Cardiac muscle cell (in vitro differentiated cells and primary cell): Measurements from ENCODE around the gene MLN. TPM values are rescaled to one million over a fixed set of nuclear protein-coding genes. Genes with fewer than 3 reads are reported as not detected.

Experiments
- DNase-seq, 2 donors: peaks; one replicate each; pipeline versions ENCODE4 v3.0.0 to v3.0.0-alpha.2; 2010 to 2017; ENCODE audit warnings: low read depth in 1 of 2, low spot score in 1 of 2
- H3K27ac ChIP-seq: fragments of 200-600 bp; sonication (generic); 2 replicates; pipeline ENCODE4 v1.5.1; 2016
- H3K27me3 ChIP-seq: fragments of 200-600 bp; sonication (generic); 2 replicates; pipeline ENCODE4 v1.6.0; 2016; ENCODE audit warnings: control low read depth
- H3K36me3 ChIP-seq: fragments of 200-600 bp; sonication (generic); 2 replicates; pipeline ENCODE4 v1.5.1; 2016; ENCODE audit warnings: control low read depth
- H3K4me1 ChIP-seq: fragments of 200-600 bp; sonication (generic); 2 replicates; pipeline ENCODE4 v1.8.1; 2017; ENCODE audit warnings: low read depth, mild to moderate bottlenecking, mixed run types
- H3K4me3 ChIP-seq: fragments of 200-600 bp; sonication (generic); 2 replicates; pipeline ENCODE4 v1.5.1; 2016; ENCODE audit warnings: mild to moderate bottlenecking
- H3K9me3 ChIP-seq: fragments of 200-600 bp; sonication (generic); 2 replicates; pipeline ENCODE4 v1.5.1; 2017; ENCODE audit warnings: low read depth, mild to moderate bottlenecking, control low read depth
- polyA plus RNA-seq: library from polyadenylated mRNA; unstranded; fragments of >200 nt; fragmentation: Nextera tagmentation; extraction: Ambion mirVana; gene quantifications from 2 replicates; pipeline ENCODE4 v1.2.1, GENCODE V29; 2016
- total RNA-seq: library from RNA; depleted of rRNA; stranded (reverse); fragments of >200 nt; gene quantifications from 2 replicates; pipeline ENCODE4 v1.2.3, GENCODE V29; 2016
- TF ChIP-seq, protein P1 (sequence below): IDR thresholded peaks from 2 replicates; pipeline ENCODE4 v1.5.1; 2012; ENCODE audit warnings: low read depth, mild to moderate bottlenecking, low read length

Gene MLN
- total and polyA plus RNA-seq, 2 experiments from 2014 or later, result 0.55 TPM; not detected in 1

DNA sequence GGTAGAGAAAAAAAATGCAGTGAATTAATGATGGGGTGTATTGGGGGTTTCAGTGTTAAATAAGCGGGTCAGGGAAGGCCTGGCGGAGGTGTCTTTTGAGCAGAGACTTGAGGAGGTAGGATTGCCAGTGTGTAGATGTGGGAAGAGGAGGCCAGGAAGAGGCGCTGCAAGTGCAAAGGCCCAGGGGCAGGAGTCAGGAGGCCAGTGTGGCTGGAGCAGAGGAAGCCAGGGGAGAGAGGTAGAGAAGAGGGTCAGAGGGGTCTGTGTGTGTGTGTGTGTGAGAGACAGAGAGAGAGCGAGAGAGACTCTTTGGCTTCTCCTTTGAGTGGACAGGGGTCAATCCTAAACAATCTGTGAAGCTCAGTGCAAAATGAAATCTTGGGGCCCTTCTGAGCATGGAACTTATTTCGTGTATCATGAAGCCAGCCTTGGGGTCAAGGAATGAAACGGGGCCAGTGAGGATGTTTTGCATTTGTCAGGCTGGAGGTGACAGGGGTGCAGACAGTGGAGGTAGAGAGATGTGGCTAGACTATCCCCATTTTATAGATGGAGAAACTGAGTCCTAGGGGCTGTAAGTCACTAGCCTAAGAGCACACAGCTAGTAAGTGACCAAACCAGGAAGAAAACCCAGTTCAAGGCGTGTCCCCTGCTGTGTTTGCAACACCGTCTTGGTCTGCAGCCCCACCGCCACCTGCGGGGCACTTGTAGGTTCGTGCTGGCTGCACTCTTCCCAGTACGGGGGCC lies 47.4 kb downstream of the MLN start:
- no peak overlapping the region for H3K27ac ChIP-seq
- TF ChIP-seq, protein P1, sequence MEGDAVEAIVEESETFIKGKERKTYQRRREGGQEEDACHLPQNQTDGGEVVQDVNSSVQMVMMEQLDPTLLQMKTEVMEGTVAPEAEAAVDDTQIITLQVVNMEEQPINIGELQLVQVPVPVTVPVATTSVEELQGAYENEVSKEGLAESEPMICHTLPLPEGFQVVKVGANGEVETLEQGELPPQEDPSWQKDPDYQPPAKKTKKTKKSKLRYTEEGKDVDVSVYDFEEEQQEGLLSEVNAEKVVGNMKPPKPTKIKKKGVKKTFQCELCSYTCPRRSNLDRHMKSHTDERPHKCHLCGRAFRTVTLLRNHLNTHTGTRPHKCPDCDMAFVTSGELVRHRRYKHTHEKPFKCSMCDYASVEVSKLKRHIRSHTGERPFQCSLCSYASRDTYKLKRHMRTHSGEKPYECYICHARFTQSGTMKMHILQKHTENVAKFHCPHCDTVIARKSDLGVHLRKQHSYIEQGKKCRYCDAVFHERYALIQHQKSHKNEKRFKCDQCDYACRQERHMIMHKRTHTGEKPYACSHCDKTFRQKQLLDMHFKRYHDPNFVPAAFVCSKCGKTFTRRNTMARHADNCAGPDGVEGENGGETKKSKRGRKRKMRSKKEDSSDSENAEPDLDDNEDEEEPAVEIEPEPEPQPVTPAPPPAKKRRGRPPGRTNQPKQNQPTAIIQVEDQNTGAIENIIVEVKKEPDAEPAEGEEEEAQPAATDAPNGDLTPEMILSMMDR, result no peak
- H3K27me3 ChIP-seq, result no peaks in the 10 kb centered on the region
- no peaks in the 10 kb centered on the region for H3K9me3 ChIP-seq
- H3K4me3 ChIP-seq, result no peak overlapping the region
- DNase-seq, result no peak
- no peaks in the 10 kb centered on the region for H3K36me3 ChIP-seq
- peaks cover 23% of the 10 kb centered on the region for H3K4me1 ChIP-seq

- no peaks in the 10 kb centered on the region for H3K9me3 ChIP-seq
- H3K4me1 ChIP-seq, result peaks cover 27% of the 10 kb centered on the region
- no peak overlapping the region for H3K27ac ChIP-seq
- DNase-seq, result no peak
- TF ChIP-seq, protein P1, result no peak
- no peaks in the 10 kb centered on the region for H3K27me3 ChIP-seq
- no peaks in the 10 kb centered on the region for H3K36me3 ChIP-seq
- H3K4me3 ChIP-seq, result no peak overlapping the region
Measured at GRCh38 chr6:33755070-33755869, 48.5 kb downstream of the MLN start.

DNA sequence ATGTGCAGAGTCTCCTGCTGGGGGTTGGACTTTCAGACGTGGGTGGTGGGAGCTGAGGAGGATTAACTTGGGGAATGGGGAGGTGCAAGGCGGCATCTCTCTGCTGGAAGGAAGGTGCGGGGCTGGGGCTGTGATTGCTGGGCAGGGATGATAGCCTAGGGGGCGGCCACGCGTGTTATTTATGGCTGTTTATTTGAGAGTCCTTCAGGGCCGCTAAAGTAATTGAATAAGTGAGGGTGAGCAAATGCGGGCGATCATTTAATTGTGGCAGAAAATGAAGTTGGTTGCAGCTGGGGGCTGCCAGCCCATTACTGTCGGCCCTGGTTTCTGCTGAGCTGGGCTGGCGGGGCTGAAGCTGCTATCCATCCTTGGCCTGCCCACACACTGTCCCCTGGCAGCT lies 49.6 kb downstream of the MLN start:
- H3K27me3 ChIP-seq, result no peaks in the 10 kb centered on the region
- no peaks in the 10 kb centered on the region for H3K36me3 ChIP-seq
- H3K27ac ChIP-seq, result no peak overlapping the region
- no peak overlapping the region for H3K4me3 ChIP-seq
- TF ChIP-seq, protein P1, result no peak
- no peak for DNase-seq
- peaks cover 24% of the 10 kb centered on the region for H3K4me1 ChIP-seq
- H3K9me3 ChIP-seq, result no peaks in the 10 kb centered on the region

- TF ChIP-seq, protein P1, result no peak
- Histone ChIP-seq H3K4me1 (peaks cover 31% of the 10 kb centered on the region), H3K27ac (peak overlapping the region; percentile 77), H3K27me3 (no peaks in the 10 kb centered on the region), H3K36me3 (no peaks in the 10 kb centered on the region), H3K4me3 (no peak overlapping the region), H3K9me3 (no peaks in the 10 kb centered on the region)
- DNase-seq, result no peak
Measured at GRCh38 chr6:33752646-33753015, 51.2 kb downstream of the MLN start.

DNA sequence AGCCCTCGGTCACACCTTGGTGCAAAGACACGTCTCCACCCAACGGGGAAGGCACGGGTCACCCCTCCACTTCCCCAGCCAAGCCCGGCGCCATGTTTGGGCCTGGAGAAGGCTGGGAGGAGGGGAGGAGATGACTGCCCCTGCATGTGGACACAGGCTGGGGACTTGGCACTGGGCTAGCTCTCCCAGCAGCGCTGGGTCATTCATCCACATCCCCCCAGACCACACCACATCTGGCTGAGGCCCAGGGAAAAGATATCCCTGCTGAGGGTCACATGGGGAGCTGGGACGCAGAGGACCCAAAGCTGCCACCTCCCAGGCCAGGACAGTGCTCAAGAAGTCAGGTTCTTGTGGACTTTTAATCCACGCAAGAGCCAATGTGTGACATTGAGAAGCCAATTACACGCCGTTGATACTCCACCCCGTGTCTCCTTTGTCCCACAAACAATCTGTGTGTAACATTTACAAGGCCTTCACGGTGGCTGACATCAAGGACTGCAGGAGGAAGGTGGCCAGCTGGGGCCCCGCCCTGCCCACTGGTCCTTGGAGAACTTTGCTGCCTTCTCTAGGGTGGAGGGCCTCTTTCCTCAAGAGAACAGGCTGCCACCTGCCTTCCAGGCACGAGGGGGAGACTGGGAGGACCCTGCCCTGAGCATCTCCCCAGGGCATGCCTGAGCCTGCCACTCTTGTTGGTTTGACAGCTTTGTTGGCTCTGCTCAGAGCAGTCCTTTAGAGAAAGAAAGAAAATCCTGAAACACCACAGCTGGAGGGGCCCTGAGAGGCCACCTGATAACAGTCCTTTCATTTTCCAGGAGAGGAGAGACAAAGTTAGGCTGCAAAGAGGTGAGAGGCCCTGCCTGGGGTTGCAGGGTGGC lies 51.8 kb downstream of the MLN start:
- no peaks in the 10 kb centered on the region for H3K36me3 ChIP-seq
- H3K27ac ChIP-seq, result peak overlapping the region; percentile 77
- no peak overlapping the region for H3K4me3 ChIP-seq
- TF ChIP-seq, protein P1, result no peak
- H3K9me3 ChIP-seq, result no peaks in the 10 kb centered on the region
- peaks cover 37% of the 10 kb centered on the region for H3K4me1 ChIP-seq
- H3K27me3 ChIP-seq, result no peaks in the 10 kb centered on the region
- peak in 1 of 2 donors; percentile 44 for DNase-seq
